ENCODE results near the gene GOLGA6A. TPM values are rescaled to one million over a fixed set of nuclear protein-coding genes. Genes with fewer than 3 reads are reported as not detected.
"Not testable (repeated sequence)": the region's sequence is repeated elsewhere in the genome, so short reads cannot be mapped to it uniquely, and the experiment has no call there.

Gene GOLGA6A, protein sequence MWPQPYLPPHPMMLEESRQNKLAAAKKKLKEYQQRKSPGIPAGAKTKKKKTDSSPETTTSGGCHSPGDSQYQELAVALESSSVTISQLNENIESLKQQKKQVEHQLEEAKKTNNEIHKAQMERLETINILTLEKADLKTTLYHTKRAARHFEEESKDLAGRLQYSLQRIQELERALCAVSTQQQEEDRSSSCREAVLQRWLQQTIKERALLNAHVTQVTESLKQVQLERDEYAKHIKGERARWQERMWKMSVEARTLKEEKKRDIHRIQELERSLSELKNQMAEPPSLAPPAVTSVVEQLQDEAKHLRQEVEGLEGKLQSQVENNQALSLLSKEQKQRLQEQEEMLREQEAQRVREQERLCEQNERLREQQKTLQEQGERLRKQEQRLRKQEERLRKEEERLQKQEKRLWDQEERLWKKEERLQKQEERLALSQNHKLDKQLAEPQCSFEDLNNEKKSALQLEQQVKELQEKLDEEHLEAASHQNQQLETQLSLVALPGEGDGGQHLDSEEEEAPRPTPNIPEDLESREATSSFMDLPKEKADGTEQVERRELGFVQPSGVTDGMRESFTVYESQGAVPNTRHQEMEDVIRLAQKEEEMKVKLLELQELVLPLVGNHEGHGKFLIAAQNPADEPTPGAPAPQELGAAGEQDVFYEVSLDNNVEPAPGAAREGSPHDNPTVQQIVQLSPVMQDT
- not detected in 2 replicates for total RNA-seq
- not detected in 2 replicates for polyA plus RNA-seq

DNA sequence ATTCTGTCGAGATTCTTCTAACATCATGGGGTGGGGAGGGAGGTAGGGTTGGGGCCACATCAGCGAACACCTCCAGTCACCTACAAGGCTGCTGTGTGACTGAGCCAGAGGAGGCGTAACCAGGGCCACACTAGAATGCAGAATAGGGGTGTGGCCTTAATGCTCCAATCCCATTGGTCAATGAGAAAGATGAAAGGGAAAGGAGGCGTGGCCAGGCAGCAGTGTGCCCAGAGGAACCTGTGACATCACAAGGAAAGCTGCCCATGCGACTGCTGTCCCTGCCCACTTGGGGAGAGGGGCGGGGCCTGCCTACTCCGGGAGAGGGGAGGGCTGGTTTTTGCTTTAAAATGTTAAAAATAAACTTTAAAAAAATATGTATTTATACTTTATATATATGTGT lies at the start of gene GOLGA6A:
GOLGA6A (minus strand) TSS at position 101 of the 400 bp plus-strand sequence; CDS start at position 60, 41 bp downstream.
- H3K9me3 ChIP-seq (ENCODE audit: low read depth); H3K4me3 ChIP-seq; H3K36me3 ChIP-seq (replicated peaks; ENCODE audit: insufficient read depth, low read depth); H3K27me3 ChIP-seq; H2AFZ ChIP-seq; H3K27ac ChIP-seq; H3K9me2 ChIP-seq (replicated peaks; ENCODE audit: insufficient read depth); H3K79me2 ChIP-seq; H4K20me1 ChIP-seq (ENCODE audit: insufficient read depth, poor library complexity, severe bottlenecking); DNase-seq (ENCODE audit: low spot score); H3K4me2 ChIP-seq; H3K4me1 ChIP-seq (ENCODE audit: insufficient read depth): not testable (repeated sequence)
- no CpG with 5 or more reads among the region's 7 CpGs for WGBS (ENCODE audit: low lambda C conversion rate, missing lambda C conversion rate)

DNA sequence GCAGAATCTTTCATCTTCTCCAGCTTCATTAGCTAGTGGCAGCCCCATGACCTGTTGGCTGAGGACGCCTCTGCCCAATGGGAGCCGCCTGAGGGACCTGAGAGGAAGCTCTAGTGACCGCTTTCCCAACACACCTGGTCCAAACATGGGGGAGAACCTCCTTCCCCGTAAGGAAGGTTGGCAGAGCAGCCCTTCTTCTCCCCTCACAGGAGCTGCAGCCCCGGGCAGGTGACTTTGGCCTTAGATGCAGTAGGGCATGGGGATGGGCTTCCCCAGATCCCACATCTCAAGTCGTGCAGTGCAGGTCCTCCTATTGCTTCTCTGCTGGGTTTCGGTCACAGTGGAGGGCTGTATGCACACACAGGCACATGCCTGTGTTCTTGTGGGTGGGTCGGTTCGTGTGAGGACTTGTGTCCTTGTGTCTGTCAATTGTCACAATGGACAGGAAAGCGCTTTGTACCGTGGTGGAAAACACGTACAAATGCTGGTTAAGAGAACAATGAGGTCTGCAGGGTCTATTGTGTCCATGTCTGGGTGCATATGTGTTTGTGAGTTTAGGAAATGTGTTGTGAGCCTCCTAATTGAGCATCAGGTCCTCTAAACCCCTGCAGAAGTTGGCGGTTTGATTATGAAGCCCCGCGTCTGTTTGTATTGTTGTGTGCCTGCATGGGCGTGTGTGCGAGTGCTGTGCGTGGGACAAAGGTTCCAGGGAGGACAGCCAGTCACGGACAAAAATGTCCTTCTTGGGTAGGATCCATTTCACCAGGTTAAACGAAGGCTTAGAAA lies 49.5 kb upstream of the GOLGA6A start:
- H3K27ac ChIP-seq = no peak overlapping the region
- H3K79me2 ChIP-seq = no peaks in the 10 kb centered on the region
- H3K27me3 ChIP-seq = peaks cover 93% of the 10 kb centered on the region
- H3K9me2 ChIP-seq (replicated peaks; ENCODE audit: insufficient read depth) = no peaks in the 10 kb centered on the region
- 25% methylated on average over 20 of the region's 20 CpGs for WGBS (ENCODE audit: low lambda C conversion rate, missing lambda C conversion rate)
- no peak overlapping the region for H3K4me3 ChIP-seq
- TF ChIP-seq EZH2phosphoT487 (IDR thresholded peaks at IDR 0.05; ENCODE audit: low read depth, severe bottlenecking, unreplicated experiment) = peak; percentile 11
- no peak for TF ChIP-seq EZH2 (IDR thresholded peaks at IDR 0.05; ENCODE audit: borderline replicate concordance)
- no peak for TF ChIP-seq CTCF (IDR thresholded peaks at IDR 0.05; ENCODE audit: poor library complexity)
- no peak overlapping the region for H2AFZ ChIP-seq
- H3K9me3 ChIP-seq (ENCODE audit: low read depth) = no peaks in the 10 kb centered on the region
- DNase-seq (ENCODE audit: low spot score) = no peak
- no peaks in the 10 kb centered on the region for H3K36me3 ChIP-seq (replicated peaks; ENCODE audit: insufficient read depth, low read depth)
- peaks cover 36% of the 10 kb centered on the region for H3K4me1 ChIP-seq (ENCODE audit: insufficient read depth)
- no peaks in the 10 kb centered on the region for H4K20me1 ChIP-seq (ENCODE audit: insufficient read depth, poor library complexity, severe bottlenecking)
- no peak overlapping the region for H3K4me2 ChIP-seq

DNA sequence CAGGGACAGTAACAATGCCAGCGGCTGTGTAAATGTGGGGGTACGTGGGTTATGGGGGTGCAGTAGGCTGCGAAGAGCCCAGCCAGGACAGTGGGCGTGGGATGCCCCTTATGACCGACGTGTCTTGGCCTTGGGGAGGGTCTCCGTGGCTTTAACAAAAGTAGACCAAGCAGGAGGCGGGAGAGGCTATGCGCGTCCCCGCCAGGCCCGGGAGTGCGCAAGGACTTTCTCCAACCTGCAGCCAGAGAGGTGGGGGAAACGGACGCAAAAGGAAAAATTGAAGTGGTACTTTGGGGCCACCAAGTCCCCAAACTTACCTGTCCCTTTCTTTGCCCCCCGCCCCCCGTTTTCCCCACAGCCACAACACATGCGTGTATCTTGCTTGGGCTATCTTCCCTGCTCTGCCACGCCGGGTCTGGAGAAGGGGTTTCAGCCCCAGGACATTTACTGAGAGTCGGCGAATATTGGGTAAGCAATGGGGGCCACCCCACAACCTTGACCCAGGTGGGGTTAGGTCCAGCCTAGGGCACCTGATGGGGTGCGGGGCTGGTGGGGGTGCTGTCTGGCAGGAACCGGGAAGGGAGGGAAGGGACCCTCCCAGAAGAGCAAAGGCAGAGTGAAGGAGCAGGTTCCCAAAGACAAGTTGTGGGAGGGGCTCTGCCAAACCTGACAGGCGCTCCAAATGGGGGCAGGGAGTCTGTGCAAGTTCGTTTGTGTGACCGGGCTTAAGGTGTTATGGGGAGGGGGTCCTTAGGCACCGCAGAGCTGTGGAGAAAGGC lies 48.7 kb upstream of the GOLGA6A start:
- Histone ChIP-seq H4K20me1 (ENCODE audit: insufficient read depth, poor library complexity, severe bottlenecking) (no peaks in the 10 kb centered on the region), H3K27ac (no peak overlapping the region), H3K79me2 (no peaks in the 10 kb centered on the region), H3K4me1 (ENCODE audit: insufficient read depth) (peaks cover 29% of the 10 kb centered on the region), H3K27me3 (peaks cover 88% of the 10 kb centered on the region), H2AFZ (no peak overlapping the region), H3K9me3 (ENCODE audit: low read depth) (no peaks in the 10 kb centered on the region), H3K4me2 (peak overlapping the region; percentile 89), H3K4me3 (no peak overlapping the region), H3K36me3 (replicated peaks; ENCODE audit: insufficient read depth, low read depth) (no peaks in the 10 kb centered on the region), H3K9me2 (replicated peaks; ENCODE audit: insufficient read depth) (no peaks in the 10 kb centered on the region)
- 10% methylated on average over 27 of the region's 28 CpGs for WGBS (ENCODE audit: low lambda C conversion rate, missing lambda C conversion rate)
- DNase-seq (ENCODE audit: low spot score) = no peak
- TF ChIP-seq EZH2phosphoT487 (IDR thresholded peaks at IDR 0.05; ENCODE audit: low read depth, severe bottlenecking, unreplicated experiment) (no peak), EZH2 (IDR thresholded peaks at IDR 0.05; ENCODE audit: borderline replicate concordance) (no peak), CTCF (IDR thresholded peaks at IDR 0.05; ENCODE audit: poor library complexity) (no peak)
